Fibroblast of gingiva (primary cell): Measurements from ENCODE around the gene GLRX3.

Experiments
- DNase-seq: peaks from one replicate; pipeline ENCODE4 v3.0.0-alpha.2; 2011; ENCODE audit warnings: low read depth

GLRX3 gene

GRCh38 chr10:130137659-130138478 is 1.7 kb downstream of the GLRX3 start:
- no peak for DNase-seq

- peak; percentile 22 for DNase-seq
Observed at GRCh38 chr10:130138479-130138866, 2.3 kb downstream of the GLRX3 start.

- DNase-seq = no peak
Observed at GRCh38 chr10:130140425-130140824, 4.2 kb downstream of the GLRX3 start.

- no peak for DNase-seq
Observed at GRCh38 chr10:130141038-130141437, 4.8 kb downstream of the GLRX3 start.

- DNase-seq = no peak
Observed at GRCh38 chr10:130141460-130141859, 5.3 kb downstream of the GLRX3 start.

GRCh38 chr10:130141878-130142277 is 5.7 kb downstream of the GLRX3 start:
- DNase-seq = no peak

- DNase-seq = no peak
Observed at GRCh38 chr10:130146042-130146441, 9.9 kb downstream of the GLRX3 start.

- DNase-seq = no peak
Observed at GRCh38 chr10:130159192-130159794, 23.1 kb downstream of the GLRX3 start.

GRCh38 chr10:130160775-130161174 is 24.6 kb downstream of the GLRX3 start:
- DNase-seq = no peak

GRCh38 chr10:130161331-130161730 is 25.1 kb downstream of the GLRX3 start:
- DNase-seq = no peak

- DNase-seq = no peak
Observed at GRCh38 chr10:130167193-130167592, 31.0 kb downstream of the GLRX3 start.

- DNase-seq = no peak
Observed at GRCh38 chr10:130167707-130168106, 31.5 kb downstream of the GLRX3 start.

GRCh38 chr10:130169136-130169859 is 33.1 kb downstream of the GLRX3 start:
- DNase-seq = peak; percentile 34

- no peak for DNase-seq
Observed at GRCh38 chr10:130171196-130171595, 35.0 kb downstream of the GLRX3 start.

- DNase-seq = no peak
Observed at GRCh38 chr10:130174328-130174727, 38.1 kb downstream of the GLRX3 start.

- no peak for DNase-seq
Observed at GRCh38 chr10:130175074-130175473, 38.9 kb downstream of the GLRX3 start.

- DNase-seq = no peak
Observed at GRCh38 chr10:130177250-130177649, 41.1 kb downstream of the GLRX3 start.

- peak; percentile 82 for DNase-seq
Observed at GRCh38 chr10:130179640-130180039, 43.4 kb downstream of the GLRX3 start.

GRCh38 chr10:130180416-130180815 is 44.2 kb downstream of the GLRX3 start:
- DNase-seq = no peak

GRCh38 chr10:130181858-130182257 is 45.7 kb downstream of the GLRX3 start:
- DNase-seq = no peak

- DNase-seq = no peak
Observed at GRCh38 chr10:130185591-130185990, 49.4 kb downstream of the GLRX3 start.

GRCh38 chr10:130188195-130189175 is 52.3 kb downstream of the GLRX3 start:
- no peak for DNase-seq
